Subcutaneous abdominal adipose tissue (tissue), 5 donors: ENCODE data around the gene TBL3.

Experiments
- H3K27ac ChIP-seq: one replicate; pipeline ENCODE4 v1.7.0; 2013; ENCODE audit warnings: low read depth, mild to moderate bottlenecking, inconsistent platforms, low read length, moderate library complexity
- H3K27me3 ChIP-seq, 5 donors: one replicate each; pipeline ENCODE4 v1.7.0; 2013; ENCODE audit warnings: low read length in 5 of 5, inconsistent platforms in 1 of 5; ENCODE audit not compliant: control insufficient read depth in 5 of 5, insufficient read depth in 4 of 5
- H3K36me3 ChIP-seq, 5 donors: one replicate each; pipeline ENCODE4 v1.7.0; 2013; ENCODE audit warnings: low read length in 5 of 5; ENCODE audit not compliant: control insufficient read depth in 5 of 5, insufficient read depth in 5 of 5
- H3K4me1 ChIP-seq, 5 donors: one replicate each; pipeline ENCODE4 v1.7.0; 2013; ENCODE audit warnings: low read length in 5 of 5, mild to moderate bottlenecking in 3 of 5, moderate library complexity in 1 of 5; ENCODE audit not compliant: control insufficient read depth in 5 of 5, insufficient read depth in 5 of 5
- H3K4me3 ChIP-seq, 5 donors: one replicate each; pipeline ENCODE4 v1.7.0; 2013; ENCODE audit warnings: low read length in 5 of 5, low read depth in 1 of 5
- H3K9ac ChIP-seq, 5 donors: one replicate each; pipeline ENCODE4 v1.7.0; 2013; ENCODE audit warnings: low read length in 5 of 5, mild to moderate bottlenecking in 4 of 5, moderate library complexity in 3 of 5
- H3K9me3 ChIP-seq, 5 donors: one replicate each; pipeline ENCODE4 v1.7.0; 2013; ENCODE audit warnings: low read length in 5 of 5; ENCODE audit not compliant: control insufficient read depth in 5 of 5
- donor health status: healthy.
- donor health status: healthy.
- donor health status: healthy.
- donor health status: healthy.
- donor health status: healthy.

TBL3 gene

GRCh38 chr16:1971796-1972489 lies at the start of gene TBL3:
Gene TBL3 (plus strand): TSS chr16:1972053. CDS start chr16:1972165, 112 bp downstream.
- Histone ChIP-seq H3K27me3 (peaks cover 0 to 18% (median 5%) of the 10 kb centered on the region in 5 donors), H3K4me3 (peak within 1 kb of the TSS; percentile 79 to 92 (median 88)), H3K9ac (peak within 1 kb of the TSS; percentile 87 to 93 (median 88)), H3K4me1 (peaks cover 3 to 28% (median 25%) of the 10 kb centered on the region in 5 donors), H3K36me3 (peaks cover 0 to 32% (median 30%) of the 10 kb centered on the region in 5 donors), H3K27ac (peak within 1 kb of the TSS; percentile 91), H3K9me3 (no peaks in the 10 kb centered on the region)

DNA sequence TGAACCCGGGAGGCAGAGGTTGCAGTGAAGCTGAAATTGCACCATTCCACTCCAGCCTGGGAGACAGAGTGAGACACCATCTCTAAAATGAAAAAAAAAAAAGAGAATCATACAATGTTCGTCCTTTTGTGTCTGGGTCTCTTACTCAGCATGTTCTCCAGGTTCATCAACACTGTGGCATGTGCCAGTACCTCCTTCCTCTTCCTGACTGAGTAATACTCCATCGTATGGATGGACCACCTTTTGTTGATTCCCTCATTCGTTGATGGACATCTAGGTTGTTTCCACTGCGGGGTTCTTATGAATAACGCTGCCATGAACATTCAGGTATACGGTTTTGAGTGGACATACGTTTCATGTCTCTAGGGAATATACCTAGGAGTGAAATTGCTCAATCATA lies 49.5 kb upstream of the TBL3 start:
- Histone ChIP-seq H3K4me1 (peaks cover 0 to 4% (median 0%) of the 10 kb centered on the region in 5 donors), H3K4me3 (no peak overlapping the region), H3K27ac (no peak overlapping the region), H3K9me3 (no peaks in the 10 kb centered on the region), H3K36me3 (no peaks in the 10 kb centered on the region), H3K9ac (no peak overlapping the region), H3K27me3 (peaks cover 39 to 61% (median 55%) of the 10 kb centered on the region in 5 donors)

DNA sequence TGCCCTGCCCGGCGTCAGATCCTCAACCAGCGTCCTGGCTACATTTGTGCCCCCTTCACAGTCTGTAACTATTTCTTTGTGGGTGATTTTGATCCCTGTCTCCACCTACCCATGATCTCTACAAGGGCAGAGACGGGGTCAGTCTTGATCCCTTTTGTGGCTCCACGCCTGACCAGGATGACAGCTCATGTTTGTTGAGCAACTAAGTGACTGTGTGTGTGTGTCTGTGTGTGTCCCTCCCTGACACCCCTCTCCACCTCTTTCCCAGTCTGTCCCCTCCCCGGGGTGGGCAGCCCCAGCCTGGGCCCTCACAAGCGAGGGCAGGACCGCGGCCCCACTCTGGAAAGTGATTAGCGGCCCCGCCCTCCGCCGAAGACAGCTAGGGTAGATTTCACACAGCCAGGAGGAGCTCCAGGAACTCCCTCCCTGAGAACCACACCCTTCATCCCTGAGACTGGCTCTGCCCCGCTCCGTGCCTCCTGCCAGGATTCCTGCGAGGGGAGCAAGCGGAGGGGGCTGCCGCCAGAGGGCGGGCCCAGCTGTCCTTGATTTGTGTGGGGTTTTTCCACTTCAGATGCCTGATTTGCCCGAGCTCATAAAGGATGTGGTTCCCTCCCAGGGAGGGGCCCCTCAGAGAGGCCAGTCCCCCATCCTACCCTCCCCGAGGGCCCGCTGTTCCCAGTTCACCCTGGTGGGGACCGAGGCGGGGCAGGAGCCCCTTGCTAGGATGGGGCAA lies 48.4 kb upstream of the TBL3 start:
- H3K4me1 ChIP-seq, result peaks cover 0 to 3% (median 0%) of the 10 kb centered on the region in 5 donors
- no peak overlapping the region for H3K4me3 ChIP-seq
- H3K9me3 ChIP-seq, result no peaks in the 10 kb centered on the region
- H3K36me3 ChIP-seq, result no peaks in the 10 kb centered on the region
- peak overlapping the region in 1 of 5 donors; percentile 17 for H3K9ac ChIP-seq
- H3K27ac ChIP-seq, result no peak overlapping the region
- H3K27me3 ChIP-seq, result peaks cover 35 to 57% (median 51%) of the 10 kb centered on the region in 5 donors

DNA sequence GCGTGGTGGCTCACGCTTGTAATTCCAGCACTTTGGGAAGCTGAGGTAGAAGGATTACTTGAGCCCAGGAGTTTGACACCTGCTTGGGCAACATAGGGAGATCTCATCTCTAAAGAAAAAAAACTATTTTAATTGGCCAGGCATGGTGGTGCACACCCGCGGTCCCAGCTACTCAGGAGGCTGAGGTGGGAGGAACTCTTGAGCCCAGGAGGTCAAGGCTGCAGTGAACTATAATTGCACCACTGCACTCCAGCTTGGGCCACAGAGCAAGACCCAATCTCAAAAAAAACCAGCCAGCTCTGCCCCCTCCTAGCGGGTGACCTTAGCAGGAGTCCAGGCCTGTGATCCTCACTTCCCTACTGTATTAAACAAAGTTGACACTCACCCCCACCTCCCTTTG lies 47.8 kb upstream of the TBL3 start:
- H3K27me3 ChIP-seq, result peaks cover 30 to 50% (median 45%) of the 10 kb centered on the region in 5 donors
- H3K36me3 ChIP-seq, result no peaks in the 10 kb centered on the region
- H3K4me1 ChIP-seq, result peaks cover 0 to 3% (median 2%) of the 10 kb centered on the region in 5 donors
- no peak overlapping the region for H3K27ac ChIP-seq
- no peak overlapping the region for H3K9ac ChIP-seq
- no peak overlapping the region for H3K4me3 ChIP-seq
- no peaks in the 10 kb centered on the region for H3K9me3 ChIP-seq

DNA sequence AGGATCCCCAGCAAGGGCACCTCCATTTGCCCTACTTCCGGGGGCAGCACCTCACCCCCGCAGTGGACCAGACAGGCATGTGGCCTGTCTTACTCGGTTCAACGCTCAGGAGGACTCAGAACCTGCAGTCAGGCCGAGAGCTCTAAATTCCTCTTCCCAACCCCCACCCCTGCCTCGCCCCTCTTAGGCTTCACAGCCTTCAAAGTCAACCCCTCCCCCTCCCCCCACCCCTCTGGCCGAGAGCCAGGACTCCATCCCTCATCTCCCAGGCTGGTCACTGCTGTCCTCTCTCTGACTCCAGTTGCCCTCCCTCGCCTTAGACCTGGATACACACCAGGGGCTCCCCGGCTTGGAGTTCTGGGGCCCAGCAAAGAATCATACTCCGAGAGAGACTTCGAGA lies 45.6 kb upstream of the TBL3 start:
- H3K27ac ChIP-seq, result no peak overlapping the region
- no peak overlapping the region for H3K9ac ChIP-seq
- no peaks in the 10 kb centered on the region for H3K9me3 ChIP-seq
- peaks cover 10 to 30% (median 24%) of the 10 kb centered on the region in 5 donors for H3K27me3 ChIP-seq
- no peak overlapping the region for H3K4me3 ChIP-seq
- H3K36me3 ChIP-seq, result no peaks in the 10 kb centered on the region
- peaks cover 0 to 8% (median 8%) of the 10 kb centered on the region in 5 donors for H3K4me1 ChIP-seq

- Histone ChIP-seq H3K27ac (no peak overlapping the region), H3K4me3 (peak overlapping the region; percentile 57 to 70 (median 61)), H3K4me1 (peaks cover 0 to 8% (median 8%) of the 10 kb centered on the region in 5 donors), H3K27me3 (peaks cover 7 to 16% (median 10%) of the 10 kb centered on the region in 5 donors), H3K36me3 (no peaks in the 10 kb centered on the region), H3K9me3 (no peaks in the 10 kb centered on the region), H3K9ac (peak overlapping the region in 3 of 5 donors; percentile 53 to 73 (median 72))
These were observed 42.7 kb upstream of the TBL3 start for GRCh38 chr16:1929105-1929504.

DNA sequence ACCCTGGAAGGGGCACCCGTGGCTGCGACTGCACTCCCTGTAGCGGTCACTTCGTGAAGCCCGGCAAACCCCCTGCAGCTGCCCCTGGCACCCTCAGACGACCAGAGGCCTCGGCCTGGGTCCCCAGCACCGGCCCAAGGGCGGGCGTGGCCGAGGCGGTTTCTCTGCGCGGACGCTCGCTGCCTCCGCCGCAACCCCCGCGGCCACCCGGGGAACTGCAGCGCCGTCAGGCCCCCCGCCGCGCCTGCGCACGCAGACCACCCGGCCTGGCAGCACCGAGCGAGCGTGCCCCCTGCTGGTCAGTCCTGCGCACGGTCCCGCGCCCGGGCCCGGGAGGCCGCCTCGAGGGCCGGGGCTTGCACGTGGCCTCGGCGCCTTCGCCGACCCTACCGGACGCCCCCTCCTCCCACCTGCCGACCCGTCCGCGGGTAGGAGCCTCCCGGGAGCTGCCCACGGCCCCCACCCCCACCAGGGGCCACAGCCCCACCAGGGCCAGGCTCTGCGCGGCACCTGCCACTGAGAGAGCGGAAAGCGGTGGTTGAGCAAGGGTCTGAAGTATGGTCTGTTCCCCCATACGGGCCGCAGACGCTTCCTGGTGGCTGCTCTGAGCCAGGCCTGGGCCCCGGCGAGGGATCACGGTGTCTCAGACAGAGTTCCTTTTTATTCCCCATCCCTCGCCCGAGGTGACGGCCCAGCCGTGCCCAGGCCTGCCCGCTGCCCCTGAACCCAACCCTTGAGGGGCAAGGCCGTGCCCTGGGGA lies 42.1 kb upstream of the TBL3 start:
- peak overlapping the region in 4 of 5 donors; percentile 57 to 70 (median 62) for H3K4me3 ChIP-seq
- no peaks in the 10 kb centered on the region for H3K9me3 ChIP-seq
- H3K36me3 ChIP-seq, result no peaks in the 10 kb centered on the region
- peaks cover 0 to 8% (median 8%) of the 10 kb centered on the region in 5 donors for H3K4me1 ChIP-seq
- H3K9ac ChIP-seq, result peak overlapping the region in 2 of 5 donors; percentile 30 to 41
- no peak overlapping the region for H3K27ac ChIP-seq
- H3K27me3 ChIP-seq, result peaks cover 3 to 15% (median 6%) of the 10 kb centered on the region in 5 donors

- H3K27me3 ChIP-seq, result peaks cover 3 to 14% (median 6%) of the 10 kb centered on the region in 5 donors
- no peak overlapping the region for H3K9ac ChIP-seq
- H3K27ac ChIP-seq, result no peak overlapping the region
- no peaks in the 10 kb centered on the region for H3K9me3 ChIP-seq
- no peaks in the 10 kb centered on the region for H3K36me3 ChIP-seq
- H3K4me3 ChIP-seq, result no peak overlapping the region
- H3K4me1 ChIP-seq, result peaks cover 0 to 8% (median 8%) of the 10 kb centered on the region in 5 donors
These were observed 41.5 kb upstream of the TBL3 start for GRCh38 chr16:1930338-1930720.

GRCh38 chr16:1932050-1933028 lies 39.5 kb upstream of the TBL3 start:
- Histone ChIP-seq H3K9ac (no peak overlapping the region), H3K27ac (no peak overlapping the region), H3K36me3 (peaks cover 0 to 7% (median 3%) of the 10 kb centered on the region in 5 donors), H3K27me3 (peaks cover 3 to 12% (median 6%) of the 10 kb centered on the region in 5 donors), H3K9me3 (no peaks in the 10 kb centered on the region), H3K4me3 (no peak overlapping the region), H3K4me1 (peaks cover 0 to 8% (median 8%) of the 10 kb centered on the region in 5 donors)
